CD4-positive, alpha-beta T cell treated with Interleukin-15 for 4 hours (primary cell): ENCODE data around the gene LRIT1.

Source experiments
- DNase-seq: peaks from one replicate; pipeline ENCODE4 v3.0.0-alpha.2; 2020; ENCODE audit warnings: low spot score

Gene LRIT1

GRCh38 chr10:84254552-84255478 lies 13.5 kb upstream of the LRIT1 start:
- DNase-seq, result no peak

- DNase-seq, result no peak
Measured at GRCh38 chr10:84248794-84249193, 7.4 kb upstream of the LRIT1 start.

GRCh38 chr10:84247496-84247895 lies 6.2 kb upstream of the LRIT1 start:
- DNase-seq, result no peak

- DNase-seq, result no peak
Measured at GRCh38 chr10:84244651-84245270, 3.4 kb upstream of the LRIT1 start, which contains the start of gene RGR. RGR (plus strand) TSS chr10:84245053; CDS start chr10:84245091, 38 bp downstream.

GRCh38 chr10:84243759-84244158 lies 2.4 kb upstream of the LRIT1 start:
- no peak for DNase-seq

GRCh38 chr10:84238909-84239308 lies 2.4 kb downstream of the LRIT1 start:
- no peak for DNase-seq

- no peak for DNase-seq
Measured at GRCh38 chr10:84237199-84238051, 3.9 kb downstream of the LRIT1 start.

GRCh38 chr10:84236807-84237198 lies 4.5 kb downstream of the LRIT1 start:
- DNase-seq, result no peak

- no peak for DNase-seq
Measured at GRCh38 chr10:84235096-84235495, 6.2 kb downstream of the LRIT1 start.

GRCh38 chr10:84234479-84234878 lies 6.9 kb downstream of the LRIT1 start:
- no peak for DNase-seq

- no peak for DNase-seq
Measured at GRCh38 chr10:84233940-84234339, 7.4 kb downstream of the LRIT1 start.

- no peak for DNase-seq
Measured at GRCh38 chr10:84232376-84232775, 9.0 kb downstream of the LRIT1 start.

GRCh38 chr10:84230359-84230758 lies 11.0 kb downstream of the LRIT1 start:
- DNase-seq, result no peak

GRCh38 chr10:84227810-84228209 lies 13.5 kb downstream of the LRIT1 start:
- no peak for DNase-seq

GRCh38 chr10:84226616-84227015 lies 14.7 kb downstream of the LRIT1 start:
- DNase-seq, result no peak

GRCh38 chr10:84225427-84226173 lies 15.7 kb downstream of the LRIT1 start, which contains the start of gene LRIT2:
LRIT2 (minus strand) TSS chr10:84225544; CDS start chr10:84225520, 24 bp downstream.
- DNase-seq, result no peak

- DNase-seq, result no peak
Measured at GRCh38 chr10:84224411-84225028, 16.8 kb downstream of the LRIT1 start.

- no peak for DNase-seq
Measured at GRCh38 chr10:84221916-84222315, 19.4 kb downstream of the LRIT1 start.

- no peak for DNase-seq
Measured at GRCh38 chr10:84217746-84218145, 23.6 kb downstream of the LRIT1 start.

- no peak for DNase-seq
Measured at GRCh38 chr10:84216834-84217233, 24.5 kb downstream of the LRIT1 start.

GRCh38 chr10:84214612-84215235 lies 26.6 kb downstream of the LRIT1 start:
- peak; percentile 28 for DNase-seq
